Natural killer cell treated with Interleukin-12 subunit alpha and Interleukin-12 subunit beta and Interleukin-15 and Interleukin-18, amount 100 ng/mL, for 72 hours (primary cell): ENCODE data around the gene GNA14. TPM values are rescaled to one million over a fixed set of nuclear protein-coding genes. Genes with fewer than 3 reads are reported as not detected.
"Not testable (repeated sequence)": the region's sequence is repeated elsewhere in the genome, so short reads cannot be mapped to it uniquely, and the experiment has no call there.

Experiments used
- ATAC-seq, 2 donors: fragments of 150-1000 bp; cut with Tn5 transposase in 1 of 2; sonication (Bioruptor Pico), chemical (Tn5 transposase) in 1 of 2; 2 replicates each; pipeline ENCODE4 v1.10.0; 2021
- DNase-seq: peaks from one replicate; pipeline ENCODE4 v3.0.0; 2022; ENCODE audit warnings: low spot score
- H3K27ac Mint-ChIP-seq, 2 donors: 1 replicate in 1 of 2; 2 replicates in 1 of 2; pipeline ENCODE4 v1.8.0; 2022; ENCODE audit warnings: mixed read lengths in 2 of 2, mild to moderate bottlenecking in 1 of 2, moderate library complexity in 1 of 2
- H3K27me3 Mint-ChIP-seq, 2 donors: 1 replicate in 1 of 2; 2 replicates in 1 of 2; pipeline ENCODE4 v1.8.0; 2022; ENCODE audit warnings: mixed read lengths in 2 of 2
- H3K36me3 Mint-ChIP-seq: one replicate; pipeline ENCODE4 v1.8.0; 2022; ENCODE audit warnings: mixed read lengths
- H3K4me1 Mint-ChIP-seq, 2 donors: 1 replicate in 1 of 2; 2 replicates in 1 of 2; pipeline ENCODE4 v1.8.0; 2022; ENCODE audit warnings: low read depth in 2 of 2, mixed read lengths in 2 of 2, mild to moderate bottlenecking in 1 of 2
- H3K4me3 Mint-ChIP-seq: one replicate; pipeline ENCODE4 v1.8.0; 2022; ENCODE audit warnings: mixed read lengths
- H3K9me3 Mint-ChIP-seq: 2 replicates; pipeline ENCODE4 v1.8.0; 2022; ENCODE audit warnings: mixed read lengths
- total RNA-seq, 2 donors: library from RNA; stranded (reverse); gene quantifications; one replicate each; pipeline ENCODE4 v1.2.3, GENCODE V29; 2022

Gene GNA14
- total RNA-seq, 2 donors from 2014 or later = 0.45 TPM; not detected in 1

DNA sequence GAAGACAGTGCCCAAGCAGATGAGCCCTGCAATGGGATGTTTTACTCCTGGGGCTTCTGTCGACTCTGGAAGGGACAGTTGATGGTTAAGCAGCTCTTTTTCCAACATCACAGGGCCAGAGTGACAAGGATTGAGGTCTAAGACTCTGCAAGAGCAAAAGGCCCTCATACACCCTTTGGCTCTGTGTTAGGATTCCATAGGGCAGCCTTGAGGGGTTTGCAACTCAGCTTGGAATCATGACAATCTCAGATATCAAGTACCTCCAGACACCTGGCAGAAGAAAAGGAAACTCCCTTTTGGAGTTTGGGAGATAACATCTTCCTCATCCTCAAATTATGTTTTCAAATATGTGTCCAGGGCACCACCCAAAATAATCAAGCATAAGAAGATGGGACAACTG is 205.7 kb downstream of the GNA14 start:
- no peaks in the 10 kb centered on the region for H3K9me3 Mint-ChIP-seq
- no peak overlapping the region for H3K27ac Mint-ChIP-seq
- DNase-seq = no peak
- H3K36me3 Mint-ChIP-seq = no peaks in the 10 kb centered on the region
- no peak for ATAC-seq
- H3K27me3 Mint-ChIP-seq = peaks cover 8 to 35% of the 10 kb centered on the region in 2 donors
- H3K4me3 Mint-ChIP-seq = no peak overlapping the region
- H3K4me1 Mint-ChIP-seq = no peaks in the 10 kb centered on the region

DNA sequence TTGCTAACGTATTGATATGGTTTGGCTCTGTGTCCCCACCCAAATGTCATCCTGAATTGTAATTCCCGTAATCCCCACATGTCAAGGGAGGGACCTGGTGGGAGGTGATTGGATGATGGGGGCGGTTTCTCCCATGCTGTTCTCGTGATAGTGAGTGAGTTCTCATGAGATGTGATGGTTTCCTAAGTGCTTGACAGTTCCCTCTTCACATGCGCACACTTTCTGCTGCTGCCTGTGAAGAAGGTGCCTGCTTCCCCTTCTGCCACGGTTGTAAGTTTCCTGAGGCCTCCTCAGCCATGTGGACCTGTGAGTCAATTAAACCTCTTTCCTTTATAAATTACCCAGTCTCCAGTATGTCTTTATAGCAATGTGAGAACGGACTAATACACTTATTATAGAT is 207.0 kb downstream of the GNA14 start:
- H3K36me3 Mint-ChIP-seq, H3K9me3 Mint-ChIP-seq, H3K4me1 Mint-ChIP-seq, DNase-seq, H3K4me3 Mint-ChIP-seq, ATAC-seq, H3K27ac Mint-ChIP-seq: not testable (repeated sequence)
- peaks cover 4 to 41% of the 10 kb centered on the region in 2 donors for H3K27me3 Mint-ChIP-seq

GRCh38 chr9:77440057-77440456 is 208.1 kb downstream of the GNA14 start:
- H3K4me3 Mint-ChIP-seq = no peak overlapping the region

DNA sequence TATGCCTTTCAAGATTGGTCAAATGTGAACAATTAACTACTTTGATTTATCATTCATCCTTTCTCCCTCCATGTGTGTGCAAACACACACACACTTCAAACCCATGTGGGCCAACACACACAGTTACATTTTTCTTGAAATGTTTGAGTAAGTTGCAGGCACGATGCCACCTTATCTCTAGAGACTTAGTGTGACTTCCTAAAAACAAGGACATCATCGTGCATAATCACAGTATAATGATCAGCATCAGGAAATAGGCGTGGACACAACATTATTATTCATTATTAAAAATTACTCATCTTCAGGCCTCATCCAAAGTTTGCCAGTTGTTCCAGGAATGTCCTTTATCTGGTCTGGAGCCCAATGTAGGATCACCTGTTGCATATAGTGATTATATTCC is 209.5 kb downstream of the GNA14 start:
- H3K27ac Mint-ChIP-seq = no peak overlapping the region
- no peaks in the 10 kb centered on the region for H3K36me3 Mint-ChIP-seq
- ATAC-seq = no peak
- H3K9me3 Mint-ChIP-seq = no peaks in the 10 kb centered on the region
- no peak overlapping the region for H3K4me3 Mint-ChIP-seq
- peaks cover 0 to 4% of the 10 kb centered on the region in 2 donors for H3K4me1 Mint-ChIP-seq
- peaks cover 8 to 37% of the 10 kb centered on the region in 2 donors for H3K27me3 Mint-ChIP-seq
- no peak for DNase-seq

More at GRCh38 chr9:77440057-77440456, 208.1 kb downstream of the GNA14 start:
- Mint-ChIP-seq H3K27me3 (peaks cover 4 to 41% of the 10 kb centered on the region in 2 donors), H3K36me3 (no peaks in the 10 kb centered on the region), H3K27ac (no peak overlapping the region), H3K9me3 (no peaks in the 10 kb centered on the region), H3K4me1 (no peaks in the 10 kb centered on the region)
- DNase-seq (no peak), ATAC-seq (no peak)

GRCh38 chr9:77435688-77436087 is 212.4 kb downstream of the GNA14 start:
- Mint-ChIP-seq H3K4me3 (no peak overlapping the region), H3K9me3 (no peaks in the 10 kb centered on the region)

GRCh38 chr9:77435277-77435676 is 212.8 kb downstream of the GNA14 start:
- H3K27me3 Mint-ChIP-seq = peaks cover 8 to 40% of the 10 kb centered on the region in 2 donors
- no peak for DNase-seq
- H3K36me3 Mint-ChIP-seq = no peaks in the 10 kb centered on the region
- H3K27ac Mint-ChIP-seq = no peak overlapping the region
- ATAC-seq = no peak
- H3K4me1 Mint-ChIP-seq = peaks cover 0 to 4% of the 10 kb centered on the region in 2 donors
- H3K9me3 Mint-ChIP-seq = no peaks in the 10 kb centered on the region
- no peak overlapping the region for H3K4me3 Mint-ChIP-seq

More at GRCh38 chr9:77435688-77436087, 212.4 kb downstream of the GNA14 start:
- H3K36me3 Mint-ChIP-seq = no peaks in the 10 kb centered on the region
- peaks cover 0 to 4% of the 10 kb centered on the region in 2 donors for H3K4me1 Mint-ChIP-seq
- H3K27ac Mint-ChIP-seq = no peak overlapping the region
- peaks cover 8 to 40% of the 10 kb centered on the region in 2 donors for H3K27me3 Mint-ChIP-seq
- ATAC-seq = no peak
- DNase-seq = no peak

DNA sequence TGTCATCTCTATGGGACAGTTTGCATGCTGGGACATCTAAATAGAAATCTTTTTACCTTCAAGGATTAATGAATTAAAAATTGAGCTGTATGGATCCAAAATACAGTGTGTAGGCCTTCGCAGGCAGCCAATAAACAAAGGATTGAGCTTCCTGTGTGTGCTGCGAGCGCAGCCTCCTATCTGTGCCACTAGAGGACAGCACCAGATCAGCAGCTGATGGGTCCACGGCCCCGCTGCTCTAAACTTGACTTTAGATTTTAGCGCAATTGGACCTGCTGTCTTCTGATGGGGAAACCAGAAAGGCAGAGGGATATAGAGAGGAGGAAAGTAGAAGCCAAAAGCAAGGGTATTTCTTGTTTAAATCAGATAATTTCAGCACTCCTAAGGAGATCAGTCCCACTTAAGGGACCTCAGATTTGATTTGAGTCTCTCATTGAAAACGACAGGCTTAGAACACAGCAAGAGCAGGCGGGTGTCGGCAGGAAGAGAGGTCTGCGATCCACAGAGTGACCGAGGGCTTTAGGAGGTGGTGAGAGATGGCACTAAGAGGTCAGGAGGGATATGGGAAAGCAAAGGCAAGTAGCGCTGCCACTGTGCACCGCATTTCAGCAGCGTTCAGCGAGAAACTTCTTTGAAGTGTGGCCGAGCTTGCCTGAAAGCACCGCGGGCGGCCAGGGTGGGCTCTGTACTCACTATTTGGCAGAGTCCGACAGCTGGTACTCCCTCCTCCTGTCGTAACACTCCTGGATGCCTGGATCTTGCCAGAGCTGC is 214.3 kb downstream of the GNA14 start:
- peak; percentile 65 to 69 for ATAC-seq
- H3K4me1 Mint-ChIP-seq = peaks cover 0 to 4% of the 10 kb centered on the region in 2 donors
- no peak overlapping the region for H3K27ac Mint-ChIP-seq
- peaks cover 6 to 30% of the 10 kb centered on the region in 2 donors for H3K27me3 Mint-ChIP-seq
- H3K9me3 Mint-ChIP-seq = no peaks in the 10 kb centered on the region
- no peak overlapping the region for H3K4me3 Mint-ChIP-seq
- DNase-seq = no peak
- no peaks in the 10 kb centered on the region for H3K36me3 Mint-ChIP-seq

GRCh38 chr9:77432053-77432452 is 216.1 kb downstream of the GNA14 start:
- DNase-seq (no peak), ATAC-seq (no peak)
- Mint-ChIP-seq H3K36me3 (no peaks in the 10 kb centered on the region), H3K4me1 (peaks cover 0 to 4% of the 10 kb centered on the region in 2 donors), H3K9me3 (no peaks in the 10 kb centered on the region), H3K27me3 (peaks cover 4 to 14% of the 10 kb centered on the region in 2 donors), H3K4me3 (no peak overlapping the region), H3K27ac (no peak overlapping the region)

GRCh38 chr9:77429928-77430327 is 218.2 kb downstream of the GNA14 start:
- Mint-ChIP-seq H3K27me3 (peaks cover 4 to 7% of the 10 kb centered on the region in 2 donors), H3K27ac (no peak overlapping the region), H3K4me3 (no peak overlapping the region), H3K4me1 (peaks cover 0 to 4% of the 10 kb centered on the region in 2 donors), H3K9me3 (no peaks in the 10 kb centered on the region), H3K36me3 (no peaks in the 10 kb centered on the region)
- DNase-seq (no peak), ATAC-seq (no peak)

GRCh38 chr9:77427256-77427927 is 220.7 kb downstream of the GNA14 start:
- ATAC-seq = no peak
- no peaks in the 10 kb centered on the region for H3K4me1 Mint-ChIP-seq
- no peaks in the 10 kb centered on the region for H3K27me3 Mint-ChIP-seq
- no peaks in the 10 kb centered on the region for H3K9me3 Mint-ChIP-seq
- no peak for DNase-seq
- no peak overlapping the region for H3K4me3 Mint-ChIP-seq
- no peak overlapping the region for H3K27ac Mint-ChIP-seq
- H3K36me3 Mint-ChIP-seq = no peaks in the 10 kb centered on the region

DNA sequence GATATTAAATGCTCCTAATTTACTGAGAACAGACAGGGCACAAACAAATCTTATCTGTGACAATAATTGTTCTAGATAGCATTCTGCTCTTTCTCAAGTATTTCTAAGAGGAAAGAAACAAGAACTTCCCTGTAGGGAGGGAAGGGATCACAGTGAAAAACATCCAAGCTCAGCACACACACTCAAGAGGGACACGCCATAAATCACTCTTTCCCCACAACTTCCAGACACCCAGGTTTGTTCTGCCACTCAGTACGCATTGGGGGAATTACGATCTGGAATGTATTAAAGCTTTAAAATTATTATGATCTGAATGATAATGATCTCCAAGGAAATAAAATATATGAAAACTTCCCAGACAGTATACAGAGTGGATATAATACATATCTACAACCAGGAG is 221.4 kb downstream of the GNA14 start:
- no peaks in the 10 kb centered on the region for H3K4me1 Mint-ChIP-seq
- no peaks in the 10 kb centered on the region for H3K9me3 Mint-ChIP-seq
- no peak overlapping the region for H3K4me3 Mint-ChIP-seq
- H3K27ac Mint-ChIP-seq = no peak overlapping the region
- no peaks in the 10 kb centered on the region for H3K27me3 Mint-ChIP-seq
- DNase-seq (no peak), ATAC-seq (no peak)
- H3K36me3 Mint-ChIP-seq = no peaks in the 10 kb centered on the region

- no peaks in the 10 kb centered on the region for H3K36me3 Mint-ChIP-seq
- no peaks in the 10 kb centered on the region for H3K9me3 Mint-ChIP-seq
- H3K27me3 Mint-ChIP-seq = no peaks in the 10 kb centered on the region
- H3K27ac Mint-ChIP-seq = no peak overlapping the region
- H3K4me1 Mint-ChIP-seq = no peaks in the 10 kb centered on the region
- no peak for ATAC-seq
- no peak overlapping the region for H3K4me3 Mint-ChIP-seq
- no peak for DNase-seq
These were observed 223.1 kb downstream of the GNA14 start for GRCh38 chr9:77424993-77425392.

- Mint-ChIP-seq H3K27ac (no peak overlapping the region), H3K9me3 (no peaks in the 10 kb centered on the region), H3K4me1 (no peaks in the 10 kb centered on the region), H3K4me3 (no peak overlapping the region), H3K36me3 (no peaks in the 10 kb centered on the region), H3K27me3 (no peaks in the 10 kb centered on the region)
- ATAC-seq (no peak), DNase-seq (no peak)
These were observed 224.3 kb downstream of the GNA14 start for GRCh38 chr9:77423841-77424240.

DNA sequence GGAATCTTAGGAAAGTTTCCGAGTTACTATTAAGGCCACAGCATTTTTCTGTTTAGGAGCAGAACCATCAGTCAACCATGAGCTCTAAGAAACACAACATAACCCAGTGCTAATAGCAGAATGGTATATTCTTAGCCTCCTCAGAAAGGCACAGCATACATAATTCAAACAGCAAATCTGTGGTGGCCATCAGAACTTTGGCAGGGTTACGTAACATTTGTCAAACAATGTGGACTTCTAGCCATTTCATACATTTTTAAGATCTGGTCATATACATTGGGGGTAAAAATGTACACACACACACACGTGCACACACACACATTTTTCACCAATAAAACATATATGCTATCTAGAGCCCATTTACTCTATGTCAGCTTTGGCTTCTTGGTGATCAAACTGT is 225.2 kb downstream of the GNA14 start:
- Mint-ChIP-seq H3K4me1 (no peaks in the 10 kb centered on the region), H3K36me3 (no peaks in the 10 kb centered on the region), H3K27ac (no peak overlapping the region), H3K9me3 (no peaks in the 10 kb centered on the region), H3K27me3 (no peaks in the 10 kb centered on the region), H3K4me3 (no peak overlapping the region)
- no peak for ATAC-seq
- DNase-seq = no peak
